Measurements from ENCODE around the gene MYO1D.

DNA sequence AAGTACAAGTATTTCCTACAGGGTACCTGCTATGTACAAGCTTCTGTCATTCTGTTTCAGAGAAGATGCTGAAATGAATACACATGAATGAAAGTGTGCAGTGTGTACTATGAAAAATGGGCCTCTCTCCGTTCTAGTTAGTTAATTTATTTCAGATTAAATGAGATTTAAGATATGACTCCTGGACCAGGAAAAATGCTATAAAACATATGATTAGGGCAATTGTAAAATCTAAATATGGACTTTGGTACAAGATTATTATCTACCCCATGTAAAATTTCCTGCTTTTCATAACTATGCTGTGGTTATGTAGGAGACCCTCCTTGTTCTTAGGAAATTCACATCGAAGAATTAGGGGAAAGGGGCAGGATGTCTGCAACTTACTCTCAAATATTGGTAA lies 28.9 kb downstream of the MYO1D start:
- TF ChIP-seq, protein P1, sequence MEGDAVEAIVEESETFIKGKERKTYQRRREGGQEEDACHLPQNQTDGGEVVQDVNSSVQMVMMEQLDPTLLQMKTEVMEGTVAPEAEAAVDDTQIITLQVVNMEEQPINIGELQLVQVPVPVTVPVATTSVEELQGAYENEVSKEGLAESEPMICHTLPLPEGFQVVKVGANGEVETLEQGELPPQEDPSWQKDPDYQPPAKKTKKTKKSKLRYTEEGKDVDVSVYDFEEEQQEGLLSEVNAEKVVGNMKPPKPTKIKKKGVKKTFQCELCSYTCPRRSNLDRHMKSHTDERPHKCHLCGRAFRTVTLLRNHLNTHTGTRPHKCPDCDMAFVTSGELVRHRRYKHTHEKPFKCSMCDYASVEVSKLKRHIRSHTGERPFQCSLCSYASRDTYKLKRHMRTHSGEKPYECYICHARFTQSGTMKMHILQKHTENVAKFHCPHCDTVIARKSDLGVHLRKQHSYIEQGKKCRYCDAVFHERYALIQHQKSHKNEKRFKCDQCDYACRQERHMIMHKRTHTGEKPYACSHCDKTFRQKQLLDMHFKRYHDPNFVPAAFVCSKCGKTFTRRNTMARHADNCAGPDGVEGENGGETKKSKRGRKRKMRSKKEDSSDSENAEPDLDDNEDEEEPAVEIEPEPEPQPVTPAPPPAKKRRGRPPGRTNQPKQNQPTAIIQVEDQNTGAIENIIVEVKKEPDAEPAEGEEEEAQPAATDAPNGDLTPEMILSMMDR (conservative IDR thresholded peaks at IDR 0.05; ENCODE audit: low read depth, low read length) = no peak
- TF ChIP-seq EZH2phosphoT487 (IDR thresholded peaks at IDR 0.05; ENCODE audit: borderline replicate concordance, low read length) = no peak
